Endodermal cell (in vitro differentiated cells): ENCODE measurements around the gene KIAA0825. TPM values are rescaled to one million over a fixed set of nuclear protein-coding genes. Genes with fewer than 3 reads are reported as not detected.

Experiments
- DNase-seq: peaks from one replicate; pipeline ENCODE4 v3.0.0-alpha.2; 2017
- H3K27ac ChIP-seq: 2 replicates; pipeline ENCODE4 v1.5.1; 2013; ENCODE audit warnings: mild to moderate bottlenecking, low read depth, low read length, moderate library complexity
- H3K27me3 ChIP-seq: 2 replicates; pipeline ENCODE4 v1.6.1; 2013; ENCODE audit warnings: mild to moderate bottlenecking, low read length, moderate library complexity; ENCODE audit not compliant: insufficient read depth, control insufficient read depth, poor library complexity, severe bottlenecking
- H3K36me3 ChIP-seq: 2 replicates; pipeline ENCODE4 v1.7.0; 2013; ENCODE audit warnings: mild to moderate bottlenecking, low read length, moderate library complexity; ENCODE audit not compliant: control insufficient read depth, insufficient read depth
- H3K4me1 ChIP-seq: one replicate; pipeline ENCODE4 v1.7.0; 2013; ENCODE audit warnings: low read length; ENCODE audit not compliant: control insufficient read depth, insufficient read depth
- H3K4me3 ChIP-seq: 2 replicates; pipeline ENCODE4 v1.5.1; 2013; ENCODE audit warnings: mild to moderate bottlenecking, low read length, moderate library complexity
- H3K9ac ChIP-seq: 2 replicates; pipeline ENCODE4 v1.6.1; 2013; ENCODE audit warnings: mild to moderate bottlenecking, low read length, moderate library complexity; ENCODE audit not compliant: poor library complexity, severe bottlenecking; ENCODE audit errors: extremely low read depth
- H3K9me3 ChIP-seq: 2 replicates; pipeline ENCODE4 v1.6.1; 2013; ENCODE audit warnings: mild to moderate bottlenecking, low read length, moderate library complexity; ENCODE audit not compliant: control insufficient read depth
- H3K27ac Mint-ChIP-seq: 2 replicates; pipeline ENCODE4 v1.8.0; 2020; ENCODE audit warnings: mixed read lengths
- H3K27me3 Mint-ChIP-seq: 2 replicates; pipeline ENCODE4 v1.8.0; 2021; ENCODE audit warnings: mild to moderate bottlenecking, mixed read lengths; ENCODE audit not compliant: insufficient read depth
- H3K36me3 Mint-ChIP-seq: 2 replicates; pipeline ENCODE4 v1.8.0; 2020; ENCODE audit warnings: low read depth, mixed read lengths
- H3K4me1 Mint-ChIP-seq: 2 replicates; pipeline ENCODE4 v1.8.0; 2020; ENCODE audit warnings: mixed read lengths
- H3K4me3 Mint-ChIP-seq: 2 replicates; pipeline ENCODE4 v1.8.0; 2020; ENCODE audit warnings: mild to moderate bottlenecking, moderate library complexity, mixed read lengths
- H3K9me3 Mint-ChIP-seq: 2 replicates; pipeline ENCODE4 v1.8.0; 2020; ENCODE audit warnings: mild to moderate bottlenecking, mixed read lengths
- WGBS, 2 experiments: methylation state at CpG; one replicate each; pipeline versions ENCODE4 v1.1.5 to v1.1.7; 2013; ENCODE audit warnings: missing lambda C conversion rate in 2 of 2, mixed read lengths in 1 of 2; ENCODE audit not compliant: insufficient coverage in 1 of 2, insufficient read length in 1 of 2; 5-methylcytosine and 5-hydroxymethylcytosine counted together
- total RNA-seq, 2 donors: library from RNA; stranded (reverse); fragmentation: NEBNext Ultra II Directional in 1 of 2; extraction: Animal tissue kit (Norgen Biotek cat#: 25700) in 1 of 2; gene quantifications; 2 replicates in 1 of 2; 3 replicates in 1 of 2; pipeline ENCODE4 v1.2.1, GENCODE V29; 2021
- TF ChIP-seq, protein P1 (sequence below): fragments of 200-600 bp; sonication (generic); conservative IDR thresholded peaks from 2 replicates; pipeline ENCODE4 v1.5.0; 2021; ENCODE audit warnings: antibody characterized with exemption, mild to moderate bottlenecking

The KIAA0825 gene
- total RNA-seq, 2 donors from 2014 or later: 2.6 to 3.1 TPM

DNA sequence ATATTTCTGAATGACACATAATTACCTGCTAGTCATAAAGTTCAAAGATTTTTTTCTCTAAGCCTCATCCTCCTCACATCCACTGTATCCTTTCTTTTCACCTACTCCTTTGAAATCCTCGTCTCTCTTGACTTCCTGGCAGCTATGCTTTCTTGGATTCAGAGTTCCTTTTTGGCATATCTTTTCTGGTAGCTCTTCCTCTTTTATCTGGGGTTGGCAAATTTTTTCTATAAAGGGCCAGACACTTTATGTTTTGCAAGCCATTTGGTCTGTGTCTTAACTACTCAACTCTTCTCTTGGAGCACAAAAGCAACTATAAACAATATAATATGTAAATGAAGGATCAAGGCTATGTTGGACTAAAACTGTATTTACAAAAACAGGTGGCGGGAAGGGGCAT lies 197.5 kb downstream of the KIAA0825 start:
- Histone ChIP-seq H3K4me3 (no peak overlapping the region), H3K4me1 (no peaks in the 10 kb centered on the region), H3K36me3 (no peaks in the 10 kb centered on the region), H3K9me3 (no peaks in the 10 kb centered on the region), H3K9ac (no peak overlapping the region), H3K27me3 (no peaks in the 10 kb centered on the region), H3K27ac (no peak overlapping the region)
- H3K27me3 Mint-ChIP-seq: no peaks in the 10 kb centered on the region
- DNase-seq: no peak
- WGBS, 2 experiments: 90 to 100% methylated on average over 2 of the region's 2 CpGs
- no peak overlapping the region for H3K4me3 Mint-ChIP-seq
- H3K36me3 Mint-ChIP-seq: no peaks in the 10 kb centered on the region
- TF ChIP-seq, protein P1, sequence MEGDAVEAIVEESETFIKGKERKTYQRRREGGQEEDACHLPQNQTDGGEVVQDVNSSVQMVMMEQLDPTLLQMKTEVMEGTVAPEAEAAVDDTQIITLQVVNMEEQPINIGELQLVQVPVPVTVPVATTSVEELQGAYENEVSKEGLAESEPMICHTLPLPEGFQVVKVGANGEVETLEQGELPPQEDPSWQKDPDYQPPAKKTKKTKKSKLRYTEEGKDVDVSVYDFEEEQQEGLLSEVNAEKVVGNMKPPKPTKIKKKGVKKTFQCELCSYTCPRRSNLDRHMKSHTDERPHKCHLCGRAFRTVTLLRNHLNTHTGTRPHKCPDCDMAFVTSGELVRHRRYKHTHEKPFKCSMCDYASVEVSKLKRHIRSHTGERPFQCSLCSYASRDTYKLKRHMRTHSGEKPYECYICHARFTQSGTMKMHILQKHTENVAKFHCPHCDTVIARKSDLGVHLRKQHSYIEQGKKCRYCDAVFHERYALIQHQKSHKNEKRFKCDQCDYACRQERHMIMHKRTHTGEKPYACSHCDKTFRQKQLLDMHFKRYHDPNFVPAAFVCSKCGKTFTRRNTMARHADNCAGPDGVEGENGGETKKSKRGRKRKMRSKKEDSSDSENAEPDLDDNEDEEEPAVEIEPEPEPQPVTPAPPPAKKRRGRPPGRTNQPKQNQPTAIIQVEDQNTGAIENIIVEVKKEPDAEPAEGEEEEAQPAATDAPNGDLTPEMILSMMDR: no peak
- peaks cover 5% of the 10 kb centered on the region for H3K4me1 Mint-ChIP-seq
- H3K9me3 Mint-ChIP-seq: no peaks in the 10 kb centered on the region
- no peak overlapping the region for H3K27ac Mint-ChIP-seq

DNA sequence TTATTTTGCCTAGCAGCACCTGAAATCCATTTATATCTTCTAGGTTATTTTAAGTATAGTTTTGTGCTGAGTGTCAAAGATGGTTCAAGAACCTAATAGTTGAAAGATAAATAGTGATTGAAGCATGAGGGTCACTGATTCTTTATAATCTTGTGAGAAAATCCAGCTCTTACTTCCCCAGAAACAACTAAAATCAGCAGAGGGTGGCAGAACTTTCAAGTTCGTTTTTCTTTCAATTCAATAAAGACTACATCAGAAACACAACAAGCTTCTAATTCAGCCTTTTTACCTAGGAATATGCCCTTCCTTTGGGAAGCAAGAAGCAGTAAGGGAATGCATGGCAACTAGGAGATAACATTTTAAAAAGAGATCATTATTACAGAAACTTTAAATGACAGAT lies 202.6 kb downstream of the KIAA0825 start:
- peaks cover 7% of the 10 kb centered on the region for H3K9me3 Mint-ChIP-seq

DNA sequence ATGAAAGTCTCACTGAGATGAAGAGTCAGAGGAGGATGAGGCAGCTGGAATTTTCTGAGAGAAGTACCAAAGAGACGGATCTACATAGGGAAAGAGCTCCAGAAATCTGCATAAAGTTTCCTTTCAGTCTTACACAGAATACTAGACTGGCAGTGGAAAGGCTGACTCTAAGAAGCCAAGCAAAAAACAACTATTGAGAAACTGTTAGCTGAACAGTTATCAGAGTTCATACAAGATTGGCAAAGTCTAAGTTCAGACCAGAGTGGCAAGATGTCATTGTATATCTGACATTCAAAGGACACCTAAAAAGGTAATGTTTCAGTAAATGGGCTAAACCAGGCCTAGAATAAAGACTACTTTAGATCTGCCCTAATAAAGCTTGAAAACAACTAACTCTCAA lies 209.0 kb downstream of the KIAA0825 start:
- no peaks in the 10 kb centered on the region for H3K27me3 ChIP-seq
- 94 to 100% methylated on average over 1 of the region's 1 CpG for WGBS, 2 experiments
- H3K4me1 ChIP-seq: no peaks in the 10 kb centered on the region
- Mint-ChIP-seq H3K4me1 (peaks cover 4% of the 10 kb centered on the region), H3K27ac (no peak overlapping the region), H3K9me3 (peaks cover 7% of the 10 kb centered on the region), H3K4me3 (no peak overlapping the region), H3K36me3 (peaks cover 2% of the 10 kb centered on the region), H3K27me3 (no peaks in the 10 kb centered on the region)
- DNase-seq: no peak
- no peaks in the 10 kb centered on the region for H3K9me3 ChIP-seq
- H3K27ac ChIP-seq: no peak overlapping the region
- TF ChIP-seq, protein P1: no peak
- no peak overlapping the region for H3K9ac ChIP-seq
- no peaks in the 10 kb centered on the region for H3K36me3 ChIP-seq
- no peak overlapping the region for H3K4me3 ChIP-seq

More for the DNA sequence above, 202.6 kb downstream of the KIAA0825 start:
- Mint-ChIP-seq H3K36me3 (peaks cover 2% of the 10 kb centered on the region), H3K27me3 (no peaks in the 10 kb centered on the region), H3K27ac (no peak overlapping the region), H3K4me3 (no peak overlapping the region), H3K4me1 (no peaks in the 10 kb centered on the region)
- H3K36me3 ChIP-seq: no peaks in the 10 kb centered on the region
- DNase-seq: no peak
- whole genome bisulfite sequencing, 2 experiments: 80% methylated on average over 1 of the region's 1 CpG; no CpG with 5 or more reads in 1 of the 2 experiments
- no peak overlapping the region for H3K4me3 ChIP-seq
- TF ChIP-seq, protein P1: no peak
- no peaks in the 10 kb centered on the region for H3K27me3 ChIP-seq
- H3K27ac ChIP-seq: no peak overlapping the region
- H3K4me1 ChIP-seq: no peaks in the 10 kb centered on the region
- no peaks in the 10 kb centered on the region for H3K9me3 ChIP-seq
- H3K9ac ChIP-seq: no peak overlapping the region
